ENCODE measurements around the gene C12orf75.

GRCh38 chr12:105315726-105316125 is 14.8 kb upstream of the C12orf75 start:
- TF ChIP-seq CTCF (conservative IDR thresholded peaks at IDR 0.05; ENCODE audit: low read depth, low read length) (no peak), EZH2 (IDR thresholded peaks at IDR 0.05; ENCODE audit: borderline replicate concordance, low read depth, low read length, poor library complexity, severe bottlenecking) (no peak)

All from A673 (cell line).